Measurements from ENCODE around the gene ITIH4.
A peak's percentile ranks its signal among the peaks of the same experiment; 100 is the strongest.

ITIH4 gene

DNA sequence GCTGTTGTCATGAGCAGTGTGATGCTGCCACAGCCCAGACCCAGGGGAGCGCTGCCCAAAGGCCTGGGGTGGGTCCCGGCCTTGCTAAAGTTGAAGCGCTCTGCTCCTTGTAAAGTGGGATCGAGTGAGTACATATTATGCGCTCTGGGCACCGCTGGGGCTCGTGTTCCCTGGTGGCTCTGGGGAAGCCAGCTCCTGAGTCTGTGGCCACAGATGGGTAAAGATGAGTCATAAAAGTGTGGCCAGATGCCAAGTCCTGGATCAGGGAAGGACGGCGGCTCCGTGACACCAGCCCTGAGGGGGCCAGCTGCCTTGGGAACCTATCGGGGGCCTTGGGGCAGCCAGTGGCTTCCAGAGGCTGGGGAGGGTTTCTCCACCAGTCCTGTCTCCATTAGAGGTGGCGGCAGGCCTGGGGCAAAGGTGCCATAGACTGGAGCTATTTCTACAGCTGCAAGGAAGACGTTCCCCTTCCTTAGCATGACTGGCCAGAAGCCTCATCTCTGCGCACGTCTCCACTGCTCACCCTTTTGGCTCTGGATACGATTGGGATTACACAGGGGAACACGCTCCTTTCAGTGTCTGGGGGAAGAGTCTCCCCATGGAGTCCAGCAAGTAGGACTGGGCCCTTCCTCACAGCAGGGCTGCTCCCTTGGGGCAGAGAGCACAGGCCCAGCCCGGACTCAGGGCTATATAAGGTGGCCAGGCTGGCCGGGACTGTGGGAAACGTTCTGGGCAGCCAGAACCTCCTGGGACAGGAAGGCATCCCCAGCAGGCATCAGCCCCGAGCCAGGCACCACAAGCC is 1.2 kb upstream of the ITIH4 start:
- no peak for DNase-seq (ENCODE audit: low read depth)

DNA sequence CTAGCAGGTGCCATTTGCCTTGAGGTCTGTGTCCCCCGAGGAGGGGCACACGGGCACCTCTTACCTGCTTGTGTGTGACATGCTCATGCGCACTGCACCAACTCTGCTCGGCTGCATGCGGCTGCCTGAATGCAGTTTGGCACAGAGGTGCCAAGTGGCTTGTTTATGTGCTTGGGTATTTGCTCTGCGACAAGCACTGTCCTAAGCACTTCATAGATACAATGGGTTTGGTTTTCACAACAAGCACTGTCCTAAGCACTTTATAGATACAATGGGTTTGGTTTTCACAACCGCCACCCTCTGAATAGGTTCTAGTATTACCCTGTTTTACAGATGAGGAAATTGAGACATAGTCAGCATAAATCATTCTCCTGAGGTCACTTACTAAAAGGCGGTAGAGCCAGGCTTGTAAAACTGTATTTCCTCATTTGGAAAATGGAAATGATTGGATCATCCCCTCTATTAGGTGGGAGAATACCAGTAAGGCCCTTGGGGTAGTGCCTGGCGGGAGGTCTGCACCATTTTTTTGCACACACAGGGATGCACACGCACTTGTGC is 487 bp downstream of the ITIH4 start:
- no peak for DNase-seq (ENCODE audit: low read depth)

DNA sequence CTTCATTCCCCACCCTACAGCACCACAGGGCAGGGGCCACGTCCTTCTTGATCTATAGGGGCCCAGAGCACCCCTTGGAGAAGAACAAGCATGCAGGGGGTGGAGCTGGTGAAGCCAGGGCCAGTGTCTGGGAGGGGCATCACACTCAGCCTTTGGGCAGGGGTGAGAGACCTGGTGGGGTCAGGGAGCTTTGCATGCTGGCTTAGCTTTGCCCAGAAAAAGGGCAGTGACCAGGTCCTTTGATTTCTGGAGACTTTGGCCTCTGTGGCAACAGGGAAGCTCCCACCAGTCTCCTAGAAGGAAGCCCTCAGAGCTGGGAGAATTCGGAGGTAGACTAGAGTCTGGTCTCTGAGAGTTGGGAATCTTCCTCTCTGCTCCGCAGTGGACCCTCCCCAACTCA is 990 bp downstream of the ITIH4 start:
- DNase-seq (ENCODE audit: low read depth): no peak

DNA sequence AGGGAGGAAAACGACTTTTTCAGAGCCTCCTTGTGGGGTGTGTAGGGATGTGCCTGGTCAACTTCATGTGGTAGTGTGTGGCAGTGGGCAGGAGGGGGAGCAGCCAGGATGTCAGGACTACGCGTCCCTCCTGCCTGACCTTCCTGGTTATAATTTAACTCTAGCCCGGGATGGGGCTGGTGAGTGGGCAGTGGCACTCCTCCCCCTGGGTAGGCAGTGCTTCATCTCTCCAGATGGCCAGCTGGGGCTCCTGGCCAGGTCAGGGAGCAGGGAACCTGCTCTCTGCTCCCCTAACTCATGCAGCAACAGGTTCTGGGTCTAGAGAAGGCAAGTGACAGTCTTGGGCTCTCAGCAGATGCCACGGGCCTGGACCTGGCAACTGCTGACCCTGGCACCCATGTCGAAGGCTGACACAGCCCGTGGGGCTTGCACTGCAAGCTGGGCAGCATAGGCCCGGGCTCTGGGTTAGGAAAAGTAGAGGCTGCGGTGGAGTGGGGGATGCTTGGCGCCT is 2.6 kb downstream of the ITIH4 start:
- no peak for DNase-seq (ENCODE audit: low read depth)

DNA sequence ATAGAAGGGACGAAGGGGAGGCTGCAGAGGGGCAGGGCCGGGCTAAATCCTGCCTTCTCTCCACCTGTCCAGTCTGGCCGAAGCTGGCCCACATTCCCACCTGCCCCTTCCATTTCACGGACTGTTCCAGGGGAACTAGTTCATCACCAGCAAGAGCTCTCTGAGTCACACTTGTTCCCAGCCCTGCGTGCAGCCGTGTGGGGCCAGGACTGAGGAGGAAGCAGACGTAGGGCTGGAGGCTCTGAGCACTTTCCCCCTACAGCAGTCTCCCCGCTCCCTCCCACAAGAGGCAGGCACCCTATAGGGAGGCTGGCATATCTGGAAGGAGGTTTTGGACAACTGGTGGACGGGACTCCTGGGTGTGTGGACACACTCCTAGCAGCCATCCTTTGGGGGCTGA is 3.0 kb downstream of the ITIH4 start:
- no peak for DNase-seq (ENCODE audit: low read depth)

DNA sequence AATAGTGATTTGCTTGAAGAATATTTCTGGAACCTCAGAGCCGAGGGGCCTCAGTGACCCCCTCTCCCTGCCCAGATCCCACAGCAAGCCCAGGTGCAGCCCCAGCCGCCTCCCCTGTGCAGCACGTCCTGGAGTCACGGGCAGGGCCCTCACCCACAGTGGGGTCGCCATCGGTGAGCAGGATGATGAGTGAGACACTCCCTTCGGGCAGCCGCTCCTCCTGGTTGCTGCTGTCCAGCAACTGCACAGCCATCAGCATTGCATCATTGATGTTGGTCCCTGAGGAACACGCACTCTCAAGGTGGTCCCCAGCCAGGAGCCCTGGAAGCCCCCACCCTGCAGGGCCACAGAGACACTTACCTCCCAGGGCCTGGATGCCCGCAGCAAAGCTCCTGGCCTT is 6.4 kb downstream of the ITIH4 start:
- no peak for DNase-seq (ENCODE audit: low read depth)

DNA sequence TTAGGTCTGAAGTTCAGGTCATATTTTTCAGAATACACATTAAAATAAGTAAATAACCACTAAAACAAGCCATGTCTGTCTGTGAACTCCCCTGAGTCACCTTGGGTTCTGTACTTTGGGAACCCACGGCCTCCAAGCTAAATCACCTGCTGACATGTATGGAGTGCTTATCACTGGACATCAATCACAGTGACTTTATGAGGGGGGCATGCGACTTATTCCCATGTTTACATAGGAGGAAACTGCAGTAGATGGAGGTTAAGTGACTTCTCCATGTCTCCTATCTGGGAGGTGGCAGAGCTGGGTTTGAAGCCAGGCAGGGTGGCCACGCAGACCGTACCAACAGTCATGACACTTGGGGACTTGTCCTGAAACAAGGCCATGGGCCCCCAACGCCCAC is 8.1 kb downstream of the ITIH4 start:
- DNase-seq (ENCODE audit: low read depth): no peak

DNA sequence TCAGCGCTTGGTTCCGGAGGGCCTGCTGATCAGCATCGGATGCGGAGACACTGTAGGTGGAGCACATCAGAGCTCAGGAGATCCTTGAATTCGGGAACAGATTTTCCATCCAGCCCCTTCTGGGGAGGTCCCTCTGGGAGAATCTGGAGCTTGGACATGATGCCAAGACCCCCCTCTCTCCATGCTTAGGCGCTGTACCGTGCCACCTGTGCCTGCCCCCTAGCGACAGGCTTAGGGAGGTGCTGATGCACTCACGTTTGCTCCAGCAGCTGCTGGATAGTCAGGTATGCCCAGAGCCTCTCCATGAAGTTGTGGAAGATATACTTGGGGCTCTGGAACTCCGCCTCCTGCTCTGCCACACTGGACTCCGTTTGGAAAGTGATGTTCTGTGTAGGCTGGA is 9.7 kb downstream of the ITIH4 start:
- peak; percentile 22 for DNase-seq (ENCODE audit: low read depth)

DNA sequence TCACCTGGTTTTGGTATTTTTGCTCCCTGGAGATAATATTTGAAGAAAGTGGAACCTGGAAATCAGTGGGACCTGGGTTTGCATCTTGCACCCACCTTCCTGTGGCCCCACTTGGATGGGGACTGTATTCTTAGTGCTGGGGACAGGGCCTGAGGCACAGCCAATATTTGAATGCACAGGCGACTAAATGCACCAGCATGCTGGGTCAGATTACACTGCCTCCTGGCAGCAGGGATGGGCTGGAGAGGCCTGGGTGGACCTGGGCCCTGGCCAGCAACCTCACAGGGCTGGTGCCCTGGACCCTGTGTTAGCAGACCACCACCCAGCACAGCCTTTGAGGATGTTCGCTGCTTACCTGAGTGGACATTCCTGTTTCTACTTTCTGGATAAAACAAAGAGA is 10.5 kb downstream of the ITIH4 start:
- no peak for DNase-seq (ENCODE audit: low read depth)

DNA sequence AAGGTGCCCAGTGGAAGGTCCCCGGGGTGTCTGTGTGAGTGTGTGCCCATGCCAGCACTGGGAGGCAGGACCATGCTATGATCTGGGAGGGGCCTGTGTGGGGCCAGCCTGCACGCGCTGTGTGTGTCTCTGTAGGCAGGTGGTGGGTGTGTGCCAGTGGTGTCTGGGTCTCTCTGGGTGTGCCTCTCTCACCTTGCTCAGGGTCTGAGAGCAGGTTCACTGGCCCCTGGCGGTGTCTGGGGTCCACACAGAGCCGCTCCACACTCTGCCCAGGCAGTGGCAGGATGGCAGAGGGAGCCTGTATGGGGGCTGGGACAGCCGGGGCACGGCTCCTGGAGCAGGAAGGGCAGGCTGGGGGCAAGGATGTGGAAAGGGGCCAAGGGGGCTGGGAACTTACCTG is 12.6 kb downstream of the ITIH4 start:
- no peak for DNase-seq (ENCODE audit: low read depth)

DNA sequence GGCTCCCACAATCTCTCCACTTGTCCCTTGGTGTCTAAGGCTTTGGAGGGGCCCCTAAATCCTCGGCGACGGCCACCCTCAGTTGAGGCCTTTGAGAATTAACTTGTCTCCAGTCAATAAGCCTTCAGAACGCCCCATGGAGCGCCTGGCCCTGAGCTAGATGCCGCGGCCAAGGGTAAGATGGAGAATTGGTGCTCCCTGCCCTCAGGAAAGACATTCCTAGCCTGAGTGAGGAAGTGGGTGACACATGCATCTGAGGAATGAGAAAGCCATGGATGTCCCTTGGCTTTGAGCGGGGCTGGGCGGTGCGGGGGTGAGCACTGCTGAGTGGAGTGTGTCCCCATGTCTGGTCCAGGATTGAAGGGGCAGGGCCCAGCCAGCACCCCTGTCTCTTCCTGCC is 13.3 kb downstream of the ITIH4 start:
- no peak for DNase-seq (ENCODE audit: low read depth)

DNA sequence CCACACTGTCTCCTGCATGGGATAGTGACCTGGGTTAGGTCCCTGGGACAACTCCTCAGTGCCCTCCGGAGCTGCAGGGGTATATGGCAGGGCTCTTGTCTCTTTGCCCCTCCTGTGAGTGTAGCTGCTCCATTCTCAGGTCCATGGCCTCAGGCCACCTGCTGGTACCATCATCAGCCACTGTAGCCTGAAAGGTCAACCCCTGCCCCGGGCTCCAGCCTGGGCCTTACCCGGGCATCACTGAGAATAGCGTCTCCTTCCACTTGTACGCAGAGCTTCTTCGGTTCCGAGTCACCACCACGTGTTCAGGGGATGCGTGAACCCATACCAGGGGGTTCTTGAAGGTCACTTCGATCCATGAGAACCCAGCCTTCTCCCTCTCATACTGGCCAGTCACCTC is 13.8 kb downstream of the ITIH4 start:
- DNase-seq (ENCODE audit: low read depth): no peak

DNA sequence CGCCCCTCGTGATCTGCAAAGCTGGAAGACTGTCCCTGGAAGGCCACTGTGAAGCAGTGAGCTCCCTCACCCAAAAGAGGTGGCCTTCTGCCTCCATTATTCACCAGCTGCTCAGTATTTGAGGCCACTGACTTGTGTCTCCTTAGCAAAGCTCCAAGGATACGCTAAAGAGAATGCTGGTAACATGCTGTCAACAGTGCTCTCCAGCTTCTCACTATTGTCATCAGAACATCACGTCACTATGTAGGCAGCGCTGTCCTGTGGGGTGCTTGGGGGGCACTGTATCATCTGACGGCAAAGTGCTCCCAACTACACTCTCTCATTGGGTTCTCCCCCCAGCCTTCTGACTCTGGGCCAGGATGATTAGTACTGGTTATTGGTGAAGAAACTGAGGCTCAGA is 14.3 kb downstream of the ITIH4 start:
- DNase-seq (ENCODE audit: low read depth): no peak

DNA sequence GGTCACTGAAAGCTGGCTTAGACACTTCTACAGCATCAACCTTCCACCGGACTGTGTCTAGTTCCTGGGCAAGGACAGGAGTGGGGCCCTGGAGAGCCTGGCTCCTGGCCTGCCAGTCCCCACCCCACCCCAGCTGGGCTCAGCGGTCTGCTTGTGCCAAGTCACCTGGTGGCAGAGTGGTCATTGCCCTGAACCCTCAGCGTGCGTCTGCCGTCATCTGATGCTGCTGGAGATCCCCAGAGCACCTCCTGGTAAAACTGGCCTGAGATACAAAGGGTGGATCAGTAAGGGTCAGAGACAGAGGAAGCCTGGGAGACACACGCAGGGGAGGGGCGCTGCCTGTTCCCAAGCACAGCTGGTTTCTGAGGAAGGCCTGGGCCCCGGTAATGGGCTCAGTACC is 16.7 kb downstream of the ITIH4 start:
- DNase-seq (ENCODE audit: low read depth): no peak

DNA sequence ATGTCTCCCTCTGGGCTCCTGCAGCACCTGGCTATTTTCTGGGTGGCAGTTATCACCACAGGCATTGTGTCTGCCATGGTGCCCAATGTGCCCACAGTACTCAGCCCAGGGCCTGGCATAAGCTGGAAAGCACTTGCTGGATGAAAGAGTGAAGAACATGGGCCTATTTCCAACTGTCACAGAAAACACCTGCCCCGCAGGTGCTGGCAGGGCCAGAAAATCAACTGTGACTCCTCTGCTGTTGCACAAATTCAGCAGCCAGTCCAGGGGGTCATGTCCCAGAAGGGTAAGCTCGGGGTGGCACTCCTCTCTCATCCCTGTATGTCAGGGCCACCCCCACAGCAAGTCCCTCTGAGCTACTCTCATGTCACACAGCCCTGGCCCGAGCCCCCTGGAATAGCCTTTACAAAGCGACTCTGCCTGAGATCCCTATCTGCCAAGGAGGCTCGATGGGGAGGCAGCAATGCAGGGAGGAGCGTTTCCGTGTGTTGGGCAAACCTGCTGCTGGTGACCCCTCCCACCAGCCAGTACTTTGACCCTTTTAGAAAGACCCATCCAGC is 18.9 kb downstream of the ITIH4 start:
- DNase-seq (ENCODE audit: low read depth): no peak

DNA sequence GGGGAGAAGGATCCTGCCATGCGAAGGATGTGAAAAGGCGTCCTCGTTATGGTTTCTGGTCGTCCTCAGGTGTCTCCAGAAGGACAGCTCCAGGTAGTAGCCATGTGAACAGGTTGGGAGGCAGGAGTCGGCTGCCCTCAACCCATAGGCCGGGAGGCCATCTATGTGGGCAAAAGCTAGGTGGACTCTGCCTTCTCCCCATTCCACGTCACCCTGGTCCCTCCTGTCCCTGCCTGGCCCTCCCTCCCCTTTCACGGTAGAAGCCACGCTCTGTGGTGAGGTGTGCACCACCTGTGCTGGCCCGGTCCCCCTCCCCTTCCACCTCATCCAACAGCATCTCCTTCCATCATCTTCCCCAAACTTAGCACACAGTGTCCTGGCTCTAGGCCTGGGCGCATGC is 19.5 kb downstream of the ITIH4 start:
- DNase-seq (ENCODE audit: low read depth): no peak

DNA sequence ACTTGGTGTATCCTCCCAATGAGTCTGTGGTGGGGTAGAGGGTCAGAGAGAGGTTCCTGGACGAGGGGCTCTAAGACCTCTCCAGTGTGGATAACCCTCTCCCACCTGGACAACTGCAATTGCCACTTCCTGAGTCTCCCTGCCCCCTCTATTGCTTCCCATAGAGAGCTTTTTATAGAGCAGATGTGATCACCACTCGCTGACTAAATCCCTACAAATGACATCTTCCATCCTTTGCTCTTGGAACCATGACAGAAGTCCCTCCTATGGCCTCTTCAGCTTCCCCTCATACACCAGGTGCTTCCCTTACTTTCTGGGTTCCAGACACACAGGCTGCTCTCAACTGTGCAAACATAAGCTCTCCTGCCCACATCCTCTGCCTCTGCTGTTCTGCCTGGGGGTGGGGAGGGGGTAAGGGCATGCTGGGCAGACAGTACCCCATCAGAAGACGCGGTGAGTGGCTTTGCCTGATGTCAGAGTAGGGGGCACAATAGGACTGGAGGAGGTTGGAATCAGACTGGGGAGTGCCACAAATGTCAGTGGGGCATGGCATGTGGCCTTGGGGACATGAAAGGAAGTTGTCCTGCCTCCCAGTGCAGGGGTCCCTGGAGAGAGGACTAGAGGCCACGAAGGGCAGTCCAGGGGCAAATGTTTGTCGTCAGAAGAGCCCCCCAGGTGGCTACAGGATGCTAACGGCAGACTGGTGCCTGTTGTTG is 20.7 kb downstream of the ITIH4 start:
- no peak for DNase-seq (ENCODE audit: low read depth)

DNA sequence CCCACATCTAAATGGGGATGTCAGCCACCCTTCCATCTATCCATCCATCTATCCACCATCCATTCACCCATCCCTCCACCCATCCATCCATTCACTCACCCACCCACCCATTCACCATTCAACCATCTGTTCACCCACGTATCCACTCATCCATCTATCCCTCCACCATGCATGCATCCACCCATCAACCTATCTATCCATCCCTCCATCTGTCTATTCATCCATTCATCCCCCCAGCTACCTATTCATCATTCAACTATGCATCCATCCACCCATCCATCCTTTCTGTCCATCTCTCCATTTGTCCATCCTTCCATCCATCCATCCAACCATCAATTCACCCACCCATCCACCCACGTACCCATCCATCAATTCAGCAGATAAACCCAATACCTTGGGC is 21.3 kb downstream of the ITIH4 start:
- no peak for DNase-seq (ENCODE audit: low read depth)

DNA sequence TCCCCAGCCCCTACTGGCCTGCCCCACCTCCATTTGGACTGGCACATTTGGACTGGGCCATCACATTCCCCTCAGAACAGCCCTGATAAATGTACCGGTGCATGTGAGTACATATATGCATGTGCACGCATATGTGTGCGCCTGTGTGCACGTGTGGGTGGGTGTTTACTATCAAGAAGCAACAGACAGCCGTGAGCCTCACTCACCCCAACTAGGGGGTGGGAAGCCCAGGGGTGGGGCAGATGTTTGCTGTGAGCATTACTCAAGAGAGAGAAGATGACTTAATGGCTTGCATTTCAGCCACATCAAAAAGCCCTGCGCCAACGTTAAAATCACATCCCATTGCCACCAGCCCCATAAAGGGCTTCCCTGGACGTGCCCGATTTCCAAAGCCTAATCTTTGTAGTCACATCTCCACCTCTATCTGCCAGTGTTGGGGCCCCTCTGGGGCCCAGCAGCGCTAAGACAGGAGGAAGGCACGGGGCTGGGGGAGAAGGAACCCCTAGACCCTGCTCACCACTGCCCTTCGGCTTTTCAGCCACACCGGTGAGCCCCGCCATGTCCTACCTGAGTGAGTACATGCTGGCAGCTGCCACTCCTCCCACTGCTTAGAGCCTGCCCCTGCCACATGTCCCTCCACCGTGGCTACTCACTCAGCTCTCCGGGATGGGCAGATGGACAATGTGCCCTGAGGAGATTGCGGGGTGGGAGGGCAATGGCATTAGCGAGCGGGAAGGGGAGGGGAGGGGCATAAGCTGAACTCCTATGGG is 25.0 kb downstream of the ITIH4 start:
- no peak for DNase-seq (ENCODE audit: low read depth)

DNA sequence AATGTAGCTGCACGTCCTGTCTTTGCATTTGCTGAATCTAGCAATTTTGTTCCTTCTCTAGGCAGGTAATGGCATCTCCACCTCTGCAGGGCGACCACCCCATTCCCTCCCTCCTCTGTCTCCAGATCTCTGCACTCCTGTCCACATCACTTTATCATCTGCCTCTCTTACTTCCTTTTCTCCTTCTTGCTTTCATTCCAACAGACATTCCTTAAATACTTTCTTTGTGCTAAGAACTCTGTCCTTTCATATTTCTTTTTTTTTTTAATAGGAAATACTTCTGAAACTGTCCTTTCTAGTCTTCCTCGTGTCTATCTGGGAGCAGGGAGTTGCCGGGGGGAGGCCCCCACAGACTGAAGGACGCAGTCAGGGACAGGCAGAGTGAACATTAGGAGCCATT is 28.6 kb downstream of the ITIH4 start:
- DNase-seq (ENCODE audit: low read depth): no peak

DNA sequence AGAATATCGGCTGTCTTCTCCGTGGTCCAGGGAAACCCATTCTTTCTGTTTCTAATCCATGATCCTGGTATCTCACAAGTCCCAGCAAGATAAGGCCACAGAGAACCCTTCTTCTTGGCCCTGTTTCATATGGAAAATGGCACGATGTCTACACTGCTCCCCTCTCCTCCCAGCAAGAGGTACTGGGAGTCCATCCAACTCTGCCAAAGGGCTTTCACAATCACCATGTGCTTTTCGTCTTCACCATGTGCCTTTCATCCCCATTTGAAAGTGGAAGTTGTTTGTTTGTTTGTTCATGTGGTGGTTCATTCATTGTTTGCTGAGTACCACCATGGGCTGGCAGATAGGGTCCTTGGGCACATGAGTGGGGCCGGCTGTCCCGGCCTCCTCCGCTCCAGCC is 30.4 kb downstream of the ITIH4 start:
- DNase-seq (ENCODE audit: low read depth): no peak

DNA sequence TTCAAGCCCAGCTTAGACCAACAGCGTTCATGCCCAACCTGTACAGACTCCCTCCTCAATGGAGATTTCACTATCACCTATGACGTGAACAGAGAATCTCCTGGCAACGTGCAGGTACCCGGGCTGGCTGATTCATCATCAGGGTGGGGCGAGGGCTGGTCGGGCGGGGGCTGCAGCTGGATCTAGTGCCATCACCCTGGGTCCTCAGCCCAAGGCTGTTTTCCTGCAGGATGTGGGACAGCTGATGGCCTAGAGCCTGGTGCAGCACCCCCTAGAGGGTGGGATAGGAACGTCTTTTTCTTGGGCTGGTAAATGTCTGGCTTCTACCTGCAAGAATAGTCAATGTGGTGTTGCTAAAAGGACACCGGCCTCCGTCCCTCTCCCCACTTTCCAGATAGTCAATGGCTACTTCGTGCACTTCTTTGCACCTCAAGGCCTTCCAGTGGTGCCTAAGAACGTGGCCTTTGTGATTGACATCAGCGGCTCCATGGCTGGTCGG is 31.4 kb downstream of the ITIH4 start:
- no peak for DNase-seq (ENCODE audit: low read depth)
